Endothelial cell of umbilical vein (primary cell): Measurements from ENCODE around the gene CXADR. TPM values are rescaled to one million over a fixed set of nuclear protein-coding genes. Genes with fewer than 3 reads are reported as not detected.

ENCODE experiments used
- BruUV-seq: library from RNA; stranded (reverse); fragments of 400-500 nt; replicated peaks from 2 replicates; lab custom pipeline; 2021; lab: Mats Ljungman, UMichigan
- CTCF ChIA-PET: fragments of 300-600, 350-600 bp; sonication (Branson Sonifier 250); formaldehyde crosslinking; loops from one replicate; lab custom pipeline; 2021; ENCODE audit warnings: antibody characterized with exemption, inconsistent platforms; lab: Charles Lee
- POLR2A ChIA-PET: fragments of 300-600, 350-600 bp; sonication (Branson Sonifier 250); formaldehyde crosslinking; loops from one replicate; lab custom pipeline; 2021; ENCODE audit warnings: antibody characterized with exemption, inconsistent platforms; lab: Charles Lee
- DNase-seq: peaks from one replicate; pipeline ENCODE4 v3.0.0-alpha.2; 2011; ENCODE audit warnings: low read depth, low spot score
- FAIRE-seq: peaks from 2 replicates; lab custom pipeline; 2011; peaks lifted over from hg19 to GRCh38; lab: Jason Lieb, UNC
- H2AFZ ChIP-seq: 2 replicates; pipeline ENCODE4 v1.6.0; 2012; ENCODE audit warnings: low read depth, low read length, control low read depth, inconsistent platforms
- H3K27ac ChIP-seq: 2 replicates; pipeline ENCODE4 v1.5.1; 2011; ENCODE audit warnings: low read depth, mild to moderate bottlenecking, control low read depth, low read length, moderate library complexity; ENCODE audit not compliant: insufficient read depth
- H3K27me3 ChIP-seq, 2 experiments: 2 replicates each; pipeline versions ENCODE4 v1.6.0 to v1.6.1; 2011; ENCODE audit warnings: low read length in 2 of 2, mixed read lengths in 1 of 2; ENCODE audit not compliant: control insufficient read depth in 2 of 2, insufficient read depth in 2 of 2
- H3K36me3 ChIP-seq, 2 experiments: 2 replicates in 1 of 2; 3 replicates in 1 of 2; pipeline ENCODE4 v1.5.1; 2011; ENCODE audit warnings: low read length in 2 of 2, mild to moderate bottlenecking in 1 of 2, moderate library complexity in 1 of 2; ENCODE audit not compliant: control insufficient read depth in 2 of 2, insufficient read depth in 2 of 2; ENCODE audit errors: extremely low read depth in 1 of 2
- H3K4me1 ChIP-seq: 3 replicates; pipeline ENCODE4 v1.5.1; 2011; ENCODE audit warnings: mild to moderate bottlenecking, low read length; ENCODE audit not compliant: control insufficient read depth, insufficient read depth; ENCODE audit errors: extremely low read depth
- H3K4me2 ChIP-seq: 2 replicates; pipeline ENCODE4 v1.6.1; 2011; ENCODE audit warnings: low read length, control low read depth, mixed read lengths; ENCODE audit not compliant: insufficient read depth
- H3K4me3 ChIP-seq, 3 experiments: fragments of 200-600 bp in 1 of 3; sonication (generic), shearing (Covaris generic) in 1 of 3; replicated peaks in 1 of 3; 2 replicates each; pipeline ENCODE4 v1.5.1; 2011 to 2016; ENCODE audit warnings: control low read depth in 3 of 3, low read length in 3 of 3, mild to moderate bottlenecking in 2 of 3, inconsistent platforms in 1 of 3, low read depth in 1 of 3, moderate library complexity in 1 of 3; ENCODE audit not compliant: insufficient read depth in 1 of 3
- H3K79me2 ChIP-seq: 2 replicates; pipeline ENCODE4 v1.6.0; 2012; ENCODE audit warnings: low read length, inconsistent platforms; ENCODE audit not compliant: control insufficient read depth, insufficient read depth
- H3K9ac ChIP-seq: replicated peaks from 2 replicates; pipeline ENCODE3; 2011; ENCODE audit warnings: low read length, control low read depth; ENCODE audit not compliant: insufficient read depth; ENCODE audit errors: extremely low read depth
- H3K9me1 ChIP-seq: replicated peaks from 3 replicates; pipeline ENCODE4 v1.6.0; 2011; ENCODE audit warnings: mild to moderate bottlenecking, low read length; ENCODE audit not compliant: control insufficient read depth, insufficient read depth; ENCODE audit errors: extremely low read depth
- H3K9me3 ChIP-seq: replicated peaks from 2 replicates; pipeline ENCODE4 v1.5.1; 2012; ENCODE audit warnings: low read length, inconsistent platforms; ENCODE audit not compliant: control insufficient read depth, insufficient read depth
- H4K20me1 ChIP-seq: replicated peaks from 2 replicates; pipeline ENCODE3; 2011; ENCODE audit warnings: mild to moderate bottlenecking, low read length; ENCODE audit not compliant: control insufficient read depth, insufficient read depth; ENCODE audit errors: extremely low read depth
- EZH2 ChIP-seq: IDR thresholded peaks from 2 replicates; pipeline ENCODE4 v1.6.1; 2012; ENCODE audit warnings: borderline replicate concordance, low read depth, mild to moderate bottlenecking, moderate library complexity, low read length, inconsistent platforms; ENCODE audit not compliant: severe bottlenecking
- FOS ChIP-seq: IDR thresholded peaks from 2 replicates; pipeline ENCODE4 v1.6.1; 2011; ENCODE audit warnings: mild to moderate bottlenecking, low read length, moderate library complexity, borderline replicate concordance; ENCODE audit not compliant: insufficient read depth
- GATA2 ChIP-seq: IDR thresholded peaks from 2 replicates; pipeline ENCODE4 v1.7.0; 2011; ENCODE audit warnings: low read depth, mild to moderate bottlenecking, moderate library complexity, mixed read lengths, low read length; ENCODE audit not compliant: insufficient read length, insufficient read depth
- JUN ChIP-seq: IDR thresholded peaks from 2 replicates; pipeline ENCODE4 v1.6.1; 2011; ENCODE audit warnings: borderline replicate concordance, low read depth; ENCODE audit not compliant: insufficient read length, insufficient read depth
- MYC ChIP-seq: IDR thresholded peaks from one replicate; pipeline ENCODE4 v1.6.1; 2011; ENCODE audit warnings: mild to moderate bottlenecking, low read depth, low read length
- POLR2A ChIP-seq: IDR thresholded peaks from 2 replicates; pipeline ENCODE4 v1.6.1; 2012; ENCODE audit warnings: low read depth, mild to moderate bottlenecking, control low read depth, low read length
- POLR2AphosphoS5 ChIP-seq: IDR thresholded peaks from 2 replicates; pipeline ENCODE4 v1.6.1; 2012; ENCODE audit warnings: low read depth, mild to moderate bottlenecking, control low read depth, low read length, moderate library complexity; ENCODE audit not compliant: insufficient read depth
- dilution Hi-C: fragments of 300-500 bp; cut with MboI; formaldehyde crosslinking; loops from one replicate; pipeline ENCODE4 v1.15.0; 2019; ENCODE audit warnings: low sequenced_read_pairs; ENCODE audit not compliant: extremely low pct_ligation_motif_present
- intact Hi-C: fragments of 100-400 bp; cut with micrococcal nuclease; formaldehyde crosslinking; loops from one replicate; pipeline ENCODE4 v1.10.0; 2022
- polyA plus RNA-seq, 4 experiments: library from polyadenylated mRNA; depleted of rRNA in 3 of 4; stranded (reverse) in 3 of 4; unstranded in 1 of 4; fragments of >200 nt; gene quantifications; 2 replicates each; pipeline versions ENCODE4 v1.2.1 to v1.2.3, GENCODE V29; 2011 to 2012; ENCODE audit warnings: missing spikeins in 1 of 4
- total RNA-seq: library from RNA; stranded (reverse); gene quantifications from 2 replicates; pipeline ENCODE4 v1.2.3, GENCODE V29; 2021
- TF ChIP-seq, protein P1 (sequence below): IDR thresholded peaks from 2 replicates; pipeline ENCODE4 v1.6.1; 2011; ENCODE audit not compliant: insufficient read depth, insufficient read length
- TF ChIP-seq, protein P2 (sequence below), 2 donors: IDR thresholded peaks; 1 replicate in 1 of 2; 2 replicates in 1 of 2; pipeline ENCODE4 v1.5.1; 2011; ENCODE audit warnings: low read length in 2 of 2, mild to moderate bottlenecking in 2 of 2, moderate library complexity in 2 of 2, control low read depth in 1 of 2, inconsistent platforms in 1 of 2, low read depth in 1 of 2; ENCODE audit not compliant: insufficient read depth in 1 of 2; ENCODE audit errors: extremely low read depth in 1 of 2

Gene CXADR
- total and polyA plus RNA-seq, 2 donors (not counting 3 experiments of a cell fraction or from before 2014, with no cell fraction given) = 3.2 to 12.2 TPM

DNA sequence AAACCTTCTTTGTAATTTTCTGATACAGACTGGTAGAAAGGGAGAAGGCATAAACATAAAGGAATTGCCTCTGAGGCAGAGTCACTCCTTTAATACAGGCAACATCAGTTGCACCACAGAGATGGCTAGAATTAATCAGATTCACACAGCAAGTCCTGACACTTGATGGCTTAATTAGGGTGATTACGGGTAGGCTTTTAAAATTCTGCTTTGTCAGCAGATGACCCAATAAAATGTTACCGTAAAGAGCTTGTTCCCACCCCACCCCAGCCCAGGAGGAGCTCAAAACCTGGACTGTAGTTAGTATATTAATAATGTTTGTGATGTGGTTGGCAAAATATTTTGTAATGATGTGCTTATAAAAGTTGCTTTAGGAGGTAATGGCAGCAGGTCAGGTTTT, 109.2 kb downstream of the CXADR start:
- intact Hi-C loops (no loop called here), dilution Hi-C loops (no loop called here)
- no peaks in the 10 kb centered on the region for H3K4me1 ChIP-seq
- no peaks in the 10 kb centered on the region for H3K36me3 ChIP-seq
- H4K20me1 ChIP-seq = no peaks in the 10 kb centered on the region
- no peaks in the 10 kb centered on the region for H3K79me2 ChIP-seq
- peaks cover 6 to 10% of the 10 kb centered on the region in 2 experiments for H3K27me3 ChIP-seq
- BruUV-seq = no TSS peak
- H2AFZ ChIP-seq = no peak overlapping the region
- H3K9me1 ChIP-seq = no peaks in the 10 kb centered on the region
- CTCF ChIA-PET = interaction anchor here (0.8 to 1.1 kb wide), 2 partner anchors 12 to 235 kb away, joined by 3 read pairs; no protein-coding TSS in a partner anchor
- no peak overlapping the region for H3K4me3 ChIP-seq
- no peaks in the 10 kb centered on the region for H3K9me3 ChIP-seq
- DNase-seq (no peak), FAIRE-seq (no peak)
- H3K27ac ChIP-seq = no peak overlapping the region
- POLR2A ChIA-PET = no interaction called here
- no peak overlapping the region for H3K4me2 ChIP-seq
- TF ChIP-seq MYC = no peak
- H3K9ac ChIP-seq = no peak overlapping the region

DNA sequence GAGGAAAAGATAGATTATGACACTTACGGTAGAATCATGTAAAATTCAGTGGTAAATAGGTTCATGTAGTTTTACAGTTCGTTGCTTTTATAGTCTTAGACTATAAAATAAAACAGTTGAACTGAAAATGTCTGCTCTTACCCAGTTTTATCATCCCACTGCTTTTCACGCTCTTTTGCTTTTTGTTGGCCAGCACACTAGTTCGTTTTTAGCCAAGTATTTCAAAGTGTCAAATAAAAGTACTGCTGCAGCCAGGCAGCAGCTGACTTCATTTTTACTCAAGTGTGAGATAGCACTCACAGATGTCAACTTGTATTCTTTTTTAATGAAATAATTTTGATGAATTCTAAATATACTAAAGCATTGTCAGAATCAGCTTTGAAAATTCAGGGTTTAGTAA, 118.4 kb downstream of the CXADR start:
- Histone ChIP-seq H3K79me2 (no peaks in the 10 kb centered on the region), H3K9me3 (no peaks in the 10 kb centered on the region), H3K4me2 (no peak overlapping the region), H3K36me3 (no peaks in the 10 kb centered on the region), H2AFZ (no peak overlapping the region), H3K4me3 (no peak overlapping the region), H3K9ac (no peak overlapping the region), H3K27me3 (no peaks in the 10 kb centered on the region), H3K4me1 (no peaks in the 10 kb centered on the region), H3K9me1 (no peaks in the 10 kb centered on the region), H4K20me1 (no peaks in the 10 kb centered on the region), H3K27ac (no peak overlapping the region)
- FAIRE-seq = no peak
- ChIA-PET POLR2A (no interaction called here), CTCF (no interaction called here)
- DNase-seq = no peak
- dilution Hi-C loops (no loop called here), intact Hi-C loops (no loop called here)
- no TSS peak for BruUV-seq
- TF ChIP-seq MYC = no peak
- no peak for TF ChIP-seq FOS
- TF ChIP-seq JUN = no peak
- no peak for TF ChIP-seq POLR2AphosphoS5
- TF ChIP-seq, protein P1, sequence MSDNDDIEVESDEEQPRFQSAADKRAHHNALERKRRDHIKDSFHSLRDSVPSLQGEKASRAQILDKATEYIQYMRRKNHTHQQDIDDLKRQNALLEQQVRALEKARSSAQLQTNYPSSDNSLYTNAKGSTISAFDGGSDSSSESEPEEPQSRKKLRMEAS = no peak
- TF ChIP-seq, protein P2, sequence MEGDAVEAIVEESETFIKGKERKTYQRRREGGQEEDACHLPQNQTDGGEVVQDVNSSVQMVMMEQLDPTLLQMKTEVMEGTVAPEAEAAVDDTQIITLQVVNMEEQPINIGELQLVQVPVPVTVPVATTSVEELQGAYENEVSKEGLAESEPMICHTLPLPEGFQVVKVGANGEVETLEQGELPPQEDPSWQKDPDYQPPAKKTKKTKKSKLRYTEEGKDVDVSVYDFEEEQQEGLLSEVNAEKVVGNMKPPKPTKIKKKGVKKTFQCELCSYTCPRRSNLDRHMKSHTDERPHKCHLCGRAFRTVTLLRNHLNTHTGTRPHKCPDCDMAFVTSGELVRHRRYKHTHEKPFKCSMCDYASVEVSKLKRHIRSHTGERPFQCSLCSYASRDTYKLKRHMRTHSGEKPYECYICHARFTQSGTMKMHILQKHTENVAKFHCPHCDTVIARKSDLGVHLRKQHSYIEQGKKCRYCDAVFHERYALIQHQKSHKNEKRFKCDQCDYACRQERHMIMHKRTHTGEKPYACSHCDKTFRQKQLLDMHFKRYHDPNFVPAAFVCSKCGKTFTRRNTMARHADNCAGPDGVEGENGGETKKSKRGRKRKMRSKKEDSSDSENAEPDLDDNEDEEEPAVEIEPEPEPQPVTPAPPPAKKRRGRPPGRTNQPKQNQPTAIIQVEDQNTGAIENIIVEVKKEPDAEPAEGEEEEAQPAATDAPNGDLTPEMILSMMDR (IDR thresholded peaks at IDR 0.05; ENCODE audit: extremely low read depth in 1 of 2, insufficient read depth in 1 of 2, low read depth in 1 of 2, low read length in 2 of 2) = no peak
- no peak for TF ChIP-seq EZH2
- TF ChIP-seq GATA2 = no peak
- no peak for TF ChIP-seq POLR2A
